GM21619 (cell line): ENCODE results near the gene HOXC9.

Source experiments
- ATAC-seq: cut with Tn5 transposase; IDR thresholded peaks from one replicate; pipeline ENCODE4 v1.9.1; 2021; ENCODE audit not compliant: unreplicated experiment

HOXC9 gene

GRCh38 chr12:54049108-54049507 is 49.1 kb downstream of the HOXC9 start:
- ATAC-seq, result no peak

DNA sequence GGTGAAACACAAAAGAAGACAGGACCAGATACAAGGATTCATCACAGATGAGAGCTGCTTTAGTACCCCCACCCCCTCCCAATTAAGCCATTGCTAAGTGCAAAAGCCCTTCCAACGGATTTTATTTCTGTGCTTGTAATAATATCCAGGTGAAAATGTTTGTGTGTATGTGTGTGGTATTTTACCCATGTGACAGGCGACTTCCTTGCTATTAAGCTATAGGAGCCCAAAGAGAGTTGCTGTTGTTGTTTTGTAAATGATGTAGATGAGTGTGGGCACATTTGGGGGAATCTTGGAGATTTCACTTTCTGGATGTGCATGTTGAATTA is 50.5 kb downstream of the HOXC9 start:
- no peak for ATAC-seq

- no peak for ATAC-seq
Measured at GRCh38 chr12:54051026-54051842, 51.3 kb downstream of the HOXC9 start.

DNA sequence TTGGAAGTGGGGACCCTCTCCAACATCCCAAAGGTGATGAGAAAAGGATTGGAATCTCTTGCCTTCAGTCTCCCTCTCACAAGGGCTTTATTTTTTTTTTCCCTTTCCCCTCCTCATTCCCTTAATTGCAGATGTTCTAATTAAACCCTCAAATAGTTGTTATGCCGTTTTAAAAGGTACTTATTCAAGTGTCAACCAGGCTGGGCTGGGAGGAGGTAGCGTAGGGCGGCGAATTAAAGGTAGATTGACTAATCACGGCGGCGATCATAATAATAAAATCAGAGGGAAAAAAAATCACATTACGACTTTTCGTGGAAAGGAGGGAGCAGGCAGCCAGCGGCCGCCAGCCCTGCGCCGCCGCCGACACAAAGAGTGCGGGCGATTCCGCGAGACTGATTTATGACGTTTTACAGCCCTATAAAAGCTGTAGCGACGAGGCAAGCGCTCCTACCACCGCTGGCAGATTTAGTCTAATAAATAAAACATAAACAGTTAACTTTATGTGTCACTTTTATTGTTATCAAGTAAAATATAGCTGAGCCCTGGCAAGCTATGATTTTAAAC is 52.0 kb downstream of the HOXC9 start:
- no peak for ATAC-seq

DNA sequence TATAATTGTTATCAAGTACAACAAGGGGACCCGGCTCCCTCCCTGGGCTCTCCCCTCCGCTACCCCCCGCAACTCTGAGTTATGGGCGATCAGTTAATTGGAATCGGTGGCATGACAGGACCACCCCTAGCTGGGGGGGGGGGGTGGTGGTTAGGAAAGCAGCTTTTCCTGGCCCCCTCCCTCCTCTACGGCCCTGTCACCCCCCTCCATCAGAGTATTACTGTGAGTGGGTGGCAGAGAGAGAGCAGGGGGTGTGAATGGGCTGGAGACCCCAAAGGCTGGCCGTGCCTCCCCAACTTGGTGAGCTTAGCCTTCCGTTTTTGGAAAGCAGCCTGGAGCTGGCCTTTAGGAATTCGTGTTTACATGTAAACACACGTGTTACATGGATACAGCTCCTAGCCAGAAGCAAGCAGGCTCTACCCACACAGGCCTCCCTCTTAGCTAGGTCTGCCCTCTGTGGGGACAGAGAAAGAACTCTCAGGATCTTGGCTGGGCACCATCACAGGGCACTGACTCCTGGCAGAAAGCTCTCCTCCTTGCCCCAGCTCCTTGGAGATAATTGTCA is 52.6 kb downstream of the HOXC9 start:
- no peak for ATAC-seq
